Forelimb muscle (tissue), 1 donor: Measurements from ENCODE around the gene TNNI2. TPM values are rescaled to one million over a fixed set of nuclear protein-coding genes. Genes with fewer than 3 reads are reported as not detected.

Experiments
- DNase-seq: peaks from one replicate; pipeline ENCODE4 v3.0.0-alpha.2; 2013; ENCODE audit warnings: low read depth
- polyA plus RNA-seq: library from polyadenylated mRNA; unstranded; fragments of 120-200 nt; gene quantifications from one replicate; pipeline ENCODE4 v1.2.1, GENCODE V29; 2013; ENCODE audit not compliant: insufficient read length

TNNI2 gene
- polyA plus RNA-seq, 1 donor, result 3,886 TPM

- no peak for DNase-seq
Observed at GRCh38 chr11:1820463-1821325, 18.1 kb upstream of the TNNI2 start.

GRCh38 chr11:1821562-1821961, 17.2 kb upstream of the TNNI2 start:
- no peak for DNase-seq

GRCh38 chr11:1822648-1823375, 16.0 kb upstream of the TNNI2 start:
- DNase-seq, result no peak

- no peak for DNase-seq
Observed at GRCh38 chr11:1823376-1824220, 15.2 kb upstream of the TNNI2 start.

- DNase-seq, result no peak
Observed at GRCh38 chr11:1824221-1825038, 14.4 kb upstream of the TNNI2 start.

- DNase-seq, result no peak
Observed at GRCh38 chr11:1825039-1825740, 13.6 kb upstream of the TNNI2 start.

GRCh38 chr11:1825785-1826451, 12.9 kb upstream of the TNNI2 start:
- no peak for DNase-seq

GRCh38 chr11:1826552-1827094, 12.2 kb upstream of the TNNI2 start:
- DNase-seq, result no peak

GRCh38 chr11:1827095-1827813, 11.5 kb upstream of the TNNI2 start:
- DNase-seq, result no peak

- DNase-seq, result no peak
Observed at GRCh38 chr11:1827931-1828330, 10.8 kb upstream of the TNNI2 start.

- DNase-seq, result no peak
Observed at GRCh38 chr11:1828542-1828941, 10.2 kb upstream of the TNNI2 start.

- DNase-seq, result no peak
Observed at GRCh38 chr11:1829039-1829820, 9.6 kb upstream of the TNNI2 start.

- DNase-seq, result no peak
Observed at GRCh38 chr11:1830004-1830321, 8.8 kb upstream of the TNNI2 start.

- no peak for DNase-seq
Observed at GRCh38 chr11:1830322-1831223, 8.2 kb upstream of the TNNI2 start.

- DNase-seq, result no peak
Observed at GRCh38 chr11:1831338-1832210, 7.2 kb upstream of the TNNI2 start.

- no peak for DNase-seq
Observed at GRCh38 chr11:1832211-1832919, 6.4 kb upstream of the TNNI2 start.
